ENCODE data around the gene SORBS1. TPM values are rescaled to one million over a fixed set of nuclear protein-coding genes. Genes with fewer than 3 reads are reported as not detected.

The SORBS1 gene
- total and polyA plus RNA-seq, 2 experiments from 2014 or later = 17.0 to 40.2 TPM

- Histone ChIP-seq H3K9me3 (ENCODE audit: low read depth) (no peaks in the 10 kb centered on the region), H3K27me3 (no peaks in the 10 kb centered on the region), H3K4me1 (ENCODE audit: insufficient read depth) (peaks cover 2% of the 10 kb centered on the region), H4K20me1 (ENCODE audit: insufficient read depth, poor library complexity, severe bottlenecking) (no peaks in the 10 kb centered on the region), H3K4me3 (no peak overlapping the region), H3K79me2 (no peaks in the 10 kb centered on the region), H2AFZ (no peak overlapping the region), H3K9me2 (replicated peaks; ENCODE audit: insufficient read depth) (no peaks in the 10 kb centered on the region), H3K27ac (no peak overlapping the region), H3K36me3 (replicated peaks; ENCODE audit: insufficient read depth, low read depth) (no peaks in the 10 kb centered on the region), H3K4me2 (no peak overlapping the region)
- TF ChIP-seq CTCF (IDR thresholded peaks at IDR 0.05; ENCODE audit: poor library complexity) (peak; percentile 99), EZH2phosphoT487 (IDR thresholded peaks at IDR 0.05; ENCODE audit: low read depth, severe bottlenecking, unreplicated experiment) (no peak)
- peak; percentile 93 for DNase-seq (ENCODE audit: low spot score)
- WGBS (ENCODE audit: low lambda C conversion rate, missing lambda C conversion rate) = 17% methylated on average over 6 of the region's 6 CpGs
Measured at GRCh38 chr10:95601116-95601719, 40.0 kb upstream of the SORBS1 start.

DNA sequence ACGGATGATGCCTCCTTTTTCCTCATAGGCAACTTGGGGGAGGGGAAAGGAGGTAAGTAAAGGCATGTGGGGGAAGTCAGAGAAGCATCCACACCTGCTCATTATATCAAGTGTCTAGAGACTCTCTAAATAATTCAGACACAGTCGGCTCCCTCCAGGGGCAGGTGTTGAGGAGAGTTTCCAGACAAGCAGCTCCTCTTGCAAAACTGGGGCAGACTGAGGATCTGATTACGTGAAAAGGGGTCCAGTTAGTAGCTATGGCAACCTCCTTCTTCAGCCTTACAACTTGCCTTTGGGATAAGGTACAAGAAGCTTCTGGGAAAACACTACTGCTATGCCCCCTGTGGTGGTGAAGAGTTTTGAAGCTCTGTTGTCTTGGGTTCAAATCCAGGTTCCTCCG, 39.0 kb upstream of the SORBS1 start:
- Histone ChIP-seq H3K4me2 (no peak overlapping the region), H3K27me3 (no peaks in the 10 kb centered on the region), H3K9me3 (ENCODE audit: low read depth) (no peaks in the 10 kb centered on the region), H3K9me2 (replicated peaks; ENCODE audit: insufficient read depth) (no peaks in the 10 kb centered on the region), H3K79me2 (no peaks in the 10 kb centered on the region), H3K36me3 (replicated peaks; ENCODE audit: insufficient read depth, low read depth) (no peaks in the 10 kb centered on the region), H3K4me1 (ENCODE audit: insufficient read depth) (peaks cover 2% of the 10 kb centered on the region), H2AFZ (no peak overlapping the region), H3K4me3 (no peak overlapping the region), H3K27ac (no peak overlapping the region), H4K20me1 (ENCODE audit: insufficient read depth, poor library complexity, severe bottlenecking) (no peaks in the 10 kb centered on the region)
- TF ChIP-seq EZH2 (IDR thresholded peaks at IDR 0.05; ENCODE audit: borderline replicate concordance) = no peak
- TF ChIP-seq CTCF (IDR thresholded peaks at IDR 0.05; ENCODE audit: poor library complexity) = no peak
- TF ChIP-seq EZH2phosphoT487 (IDR thresholded peaks at IDR 0.05; ENCODE audit: low read depth, severe bottlenecking, unreplicated experiment) = no peak
- whole genome bisulfite sequencing (ENCODE audit: low lambda C conversion rate, missing lambda C conversion rate) = 90% methylated on average over 4 of the region's 4 CpGs
- DNase-seq (ENCODE audit: low spot score) = no peak

DNA sequence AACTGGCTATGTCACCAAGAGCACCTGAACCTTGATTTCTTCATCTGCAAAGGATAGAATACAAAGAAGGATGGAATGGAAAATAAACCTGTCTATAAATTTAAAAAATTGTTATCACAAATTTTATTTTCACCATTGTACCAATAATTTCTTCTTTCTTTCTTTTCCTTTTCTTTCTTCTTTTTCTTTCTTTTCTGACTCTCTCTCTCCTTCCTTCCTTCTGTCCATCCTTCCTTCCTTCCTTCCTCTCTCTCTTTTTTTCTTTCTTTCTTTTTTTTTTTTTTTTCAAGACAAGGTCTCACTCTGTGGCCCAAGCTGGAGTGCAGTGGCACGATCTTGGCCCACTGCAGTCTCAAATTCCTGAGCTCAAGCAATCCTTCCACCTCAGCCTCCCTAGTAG, 36.6 kb upstream of the SORBS1 start:
- H4K20me1 ChIP-seq (ENCODE audit: insufficient read depth, poor library complexity, severe bottlenecking) = no peaks in the 10 kb centered on the region
- no peak overlapping the region for H3K4me3 ChIP-seq
- no peaks in the 10 kb centered on the region for H3K27me3 ChIP-seq
- no peak overlapping the region for H3K27ac ChIP-seq
- peaks cover 2% of the 10 kb centered on the region for H3K4me1 ChIP-seq (ENCODE audit: insufficient read depth)
- no peaks in the 10 kb centered on the region for H3K9me2 ChIP-seq (replicated peaks; ENCODE audit: insufficient read depth)
- no peak for DNase-seq (ENCODE audit: low spot score)
- H3K9me3 ChIP-seq (ENCODE audit: low read depth) = no peaks in the 10 kb centered on the region
- no peak overlapping the region for H3K4me2 ChIP-seq
- no peaks in the 10 kb centered on the region for H3K36me3 ChIP-seq (replicated peaks; ENCODE audit: insufficient read depth, low read depth)
- 94% methylated on average over 1 of the region's 1 CpG for WGBS (ENCODE audit: low lambda C conversion rate, missing lambda C conversion rate)
- H3K79me2 ChIP-seq = no peaks in the 10 kb centered on the region
- no peak overlapping the region for H2AFZ ChIP-seq
- TF ChIP-seq CTCF (IDR thresholded peaks at IDR 0.05; ENCODE audit: poor library complexity) (no peak), EZH2 (IDR thresholded peaks at IDR 0.05; ENCODE audit: borderline replicate concordance) (no peak), EZH2phosphoT487 (IDR thresholded peaks at IDR 0.05; ENCODE audit: low read depth, severe bottlenecking, unreplicated experiment) (no peak)

Data from hepatocyte (in vitro differentiated cells).